ENCODE results near the gene OR7G3.
A peak's percentile ranks its signal among the peaks of the same experiment; 100 is the strongest.

OR7G3 gene

GRCh38 chr19:9146882-9147281 is 20.1 kb upstream of the OR7G3 start:
- no peak overlapping the region for H3K4me3 ChIP-seq (ENCODE audit: control insufficient read depth, low read depth, low read length)
- DNase-seq (ENCODE audit: low read depth), result no peak
- no peak for TF ChIP-seq CTCF (conservative IDR thresholded peaks at IDR 0.05; ENCODE audit: control insufficient read depth, insufficient read depth, low read depth, low read length)

GRCh38 chr19:9144920-9145319 is 18.2 kb upstream of the OR7G3 start:
- H3K4me3 ChIP-seq (ENCODE audit: control insufficient read depth, low read depth, low read length), result no peak overlapping the region
- TF ChIP-seq CTCF (conservative IDR thresholded peaks at IDR 0.05; ENCODE audit: control insufficient read depth, insufficient read depth, low read depth, low read length), result no peak
- DNase-seq (ENCODE audit: low read depth), result peak; percentile 13

- DNase-seq (ENCODE audit: low read depth), result peak; percentile 90
- no peak for TF ChIP-seq CTCF (conservative IDR thresholded peaks at IDR 0.05; ENCODE audit: control insufficient read depth, insufficient read depth, low read depth, low read length)
Measured at GRCh38 chr19:9140159-9140874, 13.6 kb upstream of the OR7G3 start, which contains the start of gene ZNF317. ZNF317 (plus strand) TSS chr19:9140397; CDS start chr19:9156017, 15,620 bp downstream.

GRCh38 chr19:9139609-9140158 is 12.9 kb upstream of the OR7G3 start:
- peak; percentile 17 for DNase-seq (ENCODE audit: low read depth)
- TF ChIP-seq CTCF (conservative IDR thresholded peaks at IDR 0.05; ENCODE audit: control insufficient read depth, insufficient read depth, low read depth, low read length), result no peak
- H3K4me3 ChIP-seq (ENCODE audit: control insufficient read depth, low read depth, low read length), result peak overlapping the region; percentile 99

More at GRCh38 chr19:9140159-9140874, 13.6 kb upstream of the OR7G3 start, which contains the start of gene ZNF317:
- H3K4me3 ChIP-seq (ENCODE audit: control insufficient read depth, low read depth, low read length), result peak within 1 kb of the TSS; percentile 99

GRCh38 chr19:9132422-9132821 is 5.7 kb upstream of the OR7G3 start:
- DNase-seq (ENCODE audit: low read depth), result no peak
- TF ChIP-seq CTCF (conservative IDR thresholded peaks at IDR 0.05; ENCODE audit: control insufficient read depth, insufficient read depth, low read depth, low read length), result no peak

GRCh38 chr19:9130965-9131364 is 4.2 kb upstream of the OR7G3 start:
- no peak for TF ChIP-seq CTCF (conservative IDR thresholded peaks at IDR 0.05; ENCODE audit: control insufficient read depth, insufficient read depth, low read depth, low read length)
- no peak overlapping the region for H3K4me3 ChIP-seq (ENCODE audit: control insufficient read depth, low read depth, low read length)
- no peak for DNase-seq (ENCODE audit: low read depth)

More at GRCh38 chr19:9132422-9132821, 5.7 kb upstream of the OR7G3 start:
- H3K4me3 ChIP-seq (ENCODE audit: control insufficient read depth, low read depth, low read length), result no peak overlapping the region

Data from fibroblast of mammary gland (primary cell).